Measurements from ENCODE around the gene AGGF1.
"Not testable (repeated sequence)": the region's sequence is repeated elsewhere in the genome, so short reads cannot be mapped to it uniquely, and the experiment has no call there.

The AGGF1 gene

DNA sequence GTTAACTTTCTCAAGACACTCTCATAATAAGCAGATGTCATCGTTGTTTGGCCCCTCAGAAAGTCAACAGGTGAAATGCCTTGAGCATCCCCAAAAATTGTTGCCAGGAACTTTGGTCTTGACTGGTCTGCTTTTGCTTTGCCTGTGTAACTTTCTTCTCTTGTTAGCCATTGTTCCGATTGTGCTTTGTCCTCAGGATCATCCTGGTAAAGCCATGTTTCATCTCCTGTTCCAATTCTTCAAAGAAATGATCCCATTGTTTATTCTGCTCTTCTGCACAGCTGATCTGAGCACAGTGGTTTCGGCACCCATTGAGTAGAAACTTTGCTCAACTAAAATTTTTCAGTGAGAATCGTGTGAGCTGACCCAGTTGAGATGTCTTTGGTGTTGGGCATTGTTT is 65.0 kb downstream of the AGGF1 start:
- no peak for DNase-seq

DNA sequence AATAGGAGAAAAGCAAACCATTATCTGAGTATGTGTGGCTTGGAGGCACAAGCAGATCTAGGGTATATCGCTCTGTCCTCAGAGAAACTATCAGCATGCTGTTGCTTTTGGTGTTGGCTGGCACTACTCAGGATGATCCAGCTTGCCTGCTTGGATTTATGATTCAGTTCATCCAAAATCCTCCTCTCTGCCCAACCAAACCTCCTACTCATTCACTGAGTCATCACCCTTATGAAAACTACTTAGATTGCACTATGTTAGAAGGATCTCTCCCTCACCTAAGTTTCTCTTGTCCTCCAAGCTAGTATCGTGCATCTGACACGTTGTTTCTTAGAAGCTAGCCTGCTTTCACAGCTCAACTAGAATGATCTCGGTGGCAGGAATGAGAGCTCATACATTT is 71.1 kb downstream of the AGGF1 start:
- DNase-seq: no peak

DNA sequence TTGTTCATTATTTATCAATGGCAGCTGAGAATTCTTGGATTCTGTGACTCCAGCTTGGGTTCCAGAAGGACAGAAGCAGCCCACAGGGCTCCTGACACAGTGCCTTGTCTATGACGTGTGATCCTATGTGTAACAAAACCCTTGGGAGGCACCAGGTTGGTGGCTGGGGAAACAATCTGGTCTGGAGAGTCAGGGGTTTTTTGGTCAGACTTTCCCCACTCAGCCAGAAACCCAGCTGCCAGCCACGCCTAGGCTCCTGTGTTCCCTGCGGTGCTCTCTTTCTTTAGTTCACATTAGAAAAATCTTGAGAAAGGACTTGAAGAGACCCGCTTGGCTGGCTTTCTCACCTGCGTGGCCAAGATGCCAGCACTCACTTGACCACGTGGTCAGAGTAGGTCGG is 72.3 kb downstream of the AGGF1 start:
- no peak for DNase-seq

DNA sequence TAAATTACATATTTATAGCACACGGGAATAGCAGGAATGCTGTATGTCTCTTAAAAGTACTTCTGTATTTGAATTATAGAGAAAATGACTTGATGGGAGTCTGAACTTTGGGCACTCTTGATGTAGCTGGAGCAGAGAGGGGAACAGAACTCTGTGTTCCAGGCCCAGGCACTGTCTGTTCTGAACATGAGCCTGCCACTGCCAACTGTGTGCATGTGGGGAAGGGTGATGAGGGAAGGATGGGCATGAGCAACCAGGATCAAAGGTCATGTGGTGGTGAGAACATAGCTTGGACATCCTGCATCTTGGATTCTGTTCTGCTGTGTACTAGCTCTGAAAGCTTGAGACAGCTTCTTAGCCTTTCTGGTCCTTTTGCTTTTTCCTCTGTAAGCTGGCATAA is 73.3 kb downstream of the AGGF1 start:
- no peak for DNase-seq

DNA sequence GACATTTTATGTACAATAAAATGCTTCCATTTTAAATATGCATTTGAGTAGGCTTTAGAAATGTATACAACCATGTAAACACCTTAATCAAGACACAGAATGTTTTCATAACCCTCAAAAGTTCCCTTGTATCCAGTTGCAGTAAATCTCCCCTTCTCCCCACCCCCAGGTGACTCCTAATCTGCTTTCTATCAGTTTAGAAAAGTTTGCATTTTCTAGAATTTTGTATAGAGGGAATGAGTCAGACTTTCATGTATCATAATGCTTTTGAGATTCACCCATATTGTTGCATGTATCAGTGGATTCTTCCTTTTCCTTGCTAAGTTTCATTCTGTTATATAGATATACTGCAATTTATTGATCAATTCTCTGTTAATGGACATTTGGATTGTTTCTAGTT is 74.6 kb downstream of the AGGF1 start:
- DNase-seq: no peak

DNA sequence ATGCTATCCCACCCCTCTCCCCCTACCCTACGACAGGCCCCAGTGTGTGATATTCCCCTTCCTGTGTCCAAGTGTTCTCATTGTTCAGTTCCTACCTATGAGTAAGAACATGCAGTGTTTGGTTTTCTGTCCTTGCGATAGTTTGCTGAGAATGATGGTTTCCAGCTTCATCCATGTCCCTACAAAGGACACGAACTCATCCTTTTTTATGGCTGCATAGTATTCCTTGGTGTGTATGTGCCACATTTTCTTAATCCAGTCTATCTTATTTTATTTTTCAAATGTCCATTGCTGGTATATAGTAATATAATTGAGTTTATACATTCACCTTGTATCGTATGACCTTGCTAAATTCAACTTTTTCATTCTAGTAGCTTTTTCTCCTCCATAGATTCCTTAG is 76.8 kb downstream of the AGGF1 start:
- DNase-seq: not testable (repeated sequence)
